MG63 (cell line): ENCODE data around the gene ENDOV. TPM values are rescaled to one million over a fixed set of nuclear protein-coding genes. Genes with fewer than 3 reads are reported as not detected.
A peak's percentile ranks its signal among the peaks of the same experiment; 100 is the strongest.
"Not testable (repeated sequence)": the region's sequence is repeated elsewhere in the genome, so short reads cannot be mapped to it uniquely, and the experiment has no call there.

Experiments
- DNase-seq: peaks from one replicate; pipeline ENCODE4 v3.0.0-alpha.2; 2020
- H3K27me3 ChIP-seq: fragments of 250-450 bp; sonication (Bioruptor Pico); 2 replicates; pipeline ENCODE4 v1.5.1; 2020; ENCODE audit warnings: mild to moderate bottlenecking, moderate library complexity
- H3K36me3 ChIP-seq: fragments of 250-450 bp; sonication (Bioruptor Pico); 2 replicates; pipeline ENCODE4 v1.5.1; 2020; ENCODE audit warnings: mild to moderate bottlenecking, moderate library complexity
- H3K4me3 ChIP-seq: fragments of 250-450 bp; sonication (Bioruptor Pico); 2 replicates; pipeline ENCODE4 v1.5.1; 2020; ENCODE audit warnings: mild to moderate bottlenecking, moderate library complexity
- H3K9me3 ChIP-seq: fragments of 250-450 bp; sonication (Bioruptor Pico); 2 replicates; pipeline ENCODE4 v1.5.1; 2020; ENCODE audit warnings: mild to moderate bottlenecking, moderate library complexity
- total RNA-seq: library from RNA; depleted of rRNA; stranded (reverse); fragments of >200 nt; shearing (Covaris generic); gene quantifications from 2 replicates; pipeline ENCODE4 v1.2.3, GENCODE V29; 2014; ENCODE audit warnings: low replicate concordance

ENDOV gene
- total RNA-seq, 1 experiment from 2014 or later: 39.7 TPM

DNA sequence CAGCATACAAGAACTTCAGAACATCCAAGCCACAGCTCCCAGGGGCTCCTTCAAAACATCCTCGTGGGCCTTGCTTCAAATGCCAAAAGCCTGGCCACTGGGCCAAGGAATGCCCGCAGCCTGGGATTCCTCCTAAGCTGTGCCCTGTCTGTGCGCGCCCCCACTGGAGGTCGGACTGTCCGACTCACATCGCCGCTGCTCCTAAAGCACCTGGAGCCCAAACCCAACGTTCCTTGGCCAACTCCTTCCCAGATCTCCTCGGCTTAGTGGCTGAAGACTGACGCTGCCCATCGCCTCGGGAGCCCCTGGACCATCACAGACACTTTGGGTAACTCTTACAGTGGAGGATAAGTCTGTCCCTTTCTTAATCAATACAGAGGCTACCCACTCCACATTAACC, 12.9 kb upstream of the ENDOV start:
- not testable (repeated sequence) for H3K27me3 ChIP-seq, H3K9me3 ChIP-seq, H3K36me3 ChIP-seq, DNase-seq, H3K4me3 ChIP-seq

GRCh38 chr17:80402959-80403358, 12.0 kb upstream of the ENDOV start:
- Histone ChIP-seq H3K27me3 (no peaks in the 10 kb centered on the region), H3K36me3 (no peaks in the 10 kb centered on the region), H3K4me3 (no peak overlapping the region), H3K9me3 (no peaks in the 10 kb centered on the region)
- DNase-seq: no peak

DNA sequence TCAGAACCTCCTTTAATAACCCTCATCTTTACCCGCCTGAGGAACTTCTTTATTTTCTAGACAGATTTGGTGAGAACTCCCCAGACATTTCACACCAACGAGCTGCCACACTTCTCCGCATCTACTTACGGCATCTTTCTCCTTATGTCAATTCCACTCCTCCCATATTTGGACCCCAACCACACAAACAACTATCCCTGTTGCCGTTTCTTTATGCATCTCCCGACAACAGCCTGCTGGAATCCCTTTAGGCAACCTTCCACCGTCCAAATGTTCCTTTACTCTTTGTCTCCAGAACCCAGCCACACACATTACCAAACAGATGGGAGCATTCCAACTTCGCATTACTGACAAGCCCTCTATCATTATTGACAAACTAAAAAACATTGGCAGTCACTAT, 8.8 kb upstream of the ENDOV start:
- Histone ChIP-seq H3K9me3 (no peaks in the 10 kb centered on the region), H3K27me3 (no peaks in the 10 kb centered on the region), H3K4me3 (no peak overlapping the region), H3K36me3 (no peaks in the 10 kb centered on the region)
- DNase-seq: no peak

DNA sequence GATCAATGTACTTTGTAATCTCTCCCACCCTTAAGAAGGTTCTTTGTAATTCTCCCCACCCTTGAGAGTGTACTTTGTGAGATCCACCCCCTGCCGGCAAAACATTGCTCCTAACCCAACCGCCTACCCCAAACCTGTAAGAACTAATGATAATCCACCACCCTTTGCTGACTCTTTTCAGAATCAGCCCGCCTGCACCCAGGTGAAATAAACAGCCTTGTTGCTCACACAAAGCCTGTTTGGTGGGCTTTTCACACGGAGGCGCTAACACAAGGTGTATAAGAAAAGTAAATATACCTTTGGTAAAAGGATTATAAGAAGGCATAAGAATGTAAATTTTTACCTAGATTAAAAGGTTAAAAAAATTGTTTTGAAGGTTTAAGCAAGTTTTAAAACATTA, 7.0 kb upstream of the ENDOV start:
- H3K27me3 ChIP-seq, H3K4me3 ChIP-seq, H3K9me3 ChIP-seq, DNase-seq, H3K36me3 ChIP-seq: not testable (repeated sequence)

DNA sequence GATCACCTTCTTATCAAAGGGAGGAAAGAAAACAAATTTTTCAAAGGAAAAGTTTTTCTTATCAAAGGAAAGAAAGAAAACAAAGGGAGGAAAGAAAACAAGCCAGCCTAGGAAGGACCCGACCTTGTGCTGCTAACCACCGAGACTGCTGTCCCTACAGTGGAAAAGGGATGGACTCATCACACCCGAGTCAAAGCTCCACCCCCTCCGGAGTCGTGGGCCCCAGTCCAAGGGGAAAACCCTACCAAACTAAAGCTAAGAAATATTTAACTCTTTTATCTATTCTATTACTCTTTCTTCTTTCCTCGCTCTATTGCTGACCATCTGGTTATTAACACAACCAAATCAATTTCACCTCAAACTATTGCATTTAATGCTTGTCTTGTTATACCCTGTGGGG, 6.1 kb upstream of the ENDOV start:
- Histone ChIP-seq H3K36me3 (no peaks in the 10 kb centered on the region), H3K4me3 (no peak overlapping the region), H3K9me3 (no peaks in the 10 kb centered on the region), H3K27me3 (no peaks in the 10 kb centered on the region; the same call in 1 of the 2 replicates)
- DNase-seq: no peak

GRCh38 chr17:80409626-80410025, 5.3 kb upstream of the ENDOV start:
- Histone ChIP-seq H3K27me3 (no peaks in the 10 kb centered on the region; the same call in 1 of the 2 replicates), H3K36me3 (no peaks in the 10 kb centered on the region), H3K9me3 (no peaks in the 10 kb centered on the region), H3K4me3 (no peak overlapping the region)
- no peak for DNase-seq

- not testable (repeated sequence) for H3K36me3 ChIP-seq
Measured at GRCh38 chr17:80410441-80411087, 4.4 kb upstream of the ENDOV start.

DNA sequence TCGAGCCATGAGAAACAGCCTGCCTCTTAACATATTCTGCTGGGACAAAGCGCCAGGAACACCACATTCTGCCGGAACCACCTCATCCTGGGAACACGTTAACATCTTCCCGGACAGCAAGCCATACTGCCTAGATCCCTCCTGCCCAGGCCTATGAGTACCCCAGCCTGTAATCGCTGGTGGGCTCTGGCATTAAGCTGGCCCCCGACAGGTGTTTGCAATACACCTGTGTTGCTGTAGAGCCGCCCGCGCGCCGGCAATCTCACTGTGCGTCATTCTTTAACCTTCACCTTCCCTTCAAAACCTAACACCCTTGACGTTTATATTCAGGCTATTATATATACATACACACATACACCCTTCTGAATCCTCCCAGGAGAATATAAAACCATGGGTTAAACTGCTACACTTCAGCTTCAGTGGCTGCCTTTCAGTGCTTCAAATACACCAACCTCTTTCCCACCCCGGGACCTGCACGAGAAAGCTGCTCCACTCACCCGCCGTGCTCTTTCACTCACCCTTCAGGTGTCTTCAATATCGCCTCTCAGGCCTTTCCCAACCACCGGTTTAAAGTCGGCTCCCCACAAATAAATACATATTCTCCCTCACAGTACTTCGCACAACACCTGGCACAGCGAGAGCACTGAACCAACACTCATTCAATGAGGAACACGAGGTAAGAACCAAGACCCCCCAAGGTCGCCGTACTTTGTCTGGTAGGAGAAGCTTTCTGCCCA, 1.0 kb upstream of the ENDOV start:
- Histone ChIP-seq H3K4me3 (peak overlapping the region; percentile 100), H3K27me3 (no peaks in the 10 kb centered on the region; the same call in 1 of the 2 replicates), H3K36me3 (peaks cover 19% of the 10 kb centered on the region), H3K9me3 (no peaks in the 10 kb centered on the region)
- DNase-seq: no peak

More at GRCh38 chr17:80410441-80411087, 4.4 kb upstream of the ENDOV start:
- not testable (repeated sequence) for H3K27me3 ChIP-seq, H3K4me3 ChIP-seq, H3K9me3 ChIP-seq, DNase-seq

DNA sequence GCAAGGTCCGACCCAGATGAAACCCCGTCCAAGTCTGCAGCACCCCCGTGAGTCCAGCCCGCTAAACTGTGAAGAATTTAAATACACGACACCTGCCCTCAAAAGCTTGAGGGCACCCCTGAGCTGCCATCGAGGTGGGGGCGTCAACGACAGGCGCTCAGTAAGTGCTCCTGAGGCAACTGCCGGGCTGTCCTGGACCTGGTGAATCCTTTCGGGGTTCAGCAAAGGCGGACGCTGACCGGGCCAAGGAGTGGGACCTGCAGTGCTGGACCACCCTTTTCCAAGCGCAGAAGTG, 512 bp upstream of the ENDOV start:
- no peak for DNase-seq
- Histone ChIP-seq H3K4me3 (peak overlapping the region; percentile 100), H3K36me3 (peaks cover 19% of the 10 kb centered on the region), H3K9me3 (no peaks in the 10 kb centered on the region), H3K27me3 (no peaks in the 10 kb centered on the region; the same call in 1 of the 2 replicates)

GRCh38 chr17:80415626-80416137, 715 bp downstream of the ENDOV start:
- Histone ChIP-seq H3K36me3 (peaks cover 19% of the 10 kb centered on the region), H3K4me3 (peak overlapping the region; percentile 100), H3K27me3 (no peaks in the 10 kb centered on the region; the same call in 1 of the 2 replicates), H3K9me3 (no peaks in the 10 kb centered on the region)
- DNase-seq: no peak

DNA sequence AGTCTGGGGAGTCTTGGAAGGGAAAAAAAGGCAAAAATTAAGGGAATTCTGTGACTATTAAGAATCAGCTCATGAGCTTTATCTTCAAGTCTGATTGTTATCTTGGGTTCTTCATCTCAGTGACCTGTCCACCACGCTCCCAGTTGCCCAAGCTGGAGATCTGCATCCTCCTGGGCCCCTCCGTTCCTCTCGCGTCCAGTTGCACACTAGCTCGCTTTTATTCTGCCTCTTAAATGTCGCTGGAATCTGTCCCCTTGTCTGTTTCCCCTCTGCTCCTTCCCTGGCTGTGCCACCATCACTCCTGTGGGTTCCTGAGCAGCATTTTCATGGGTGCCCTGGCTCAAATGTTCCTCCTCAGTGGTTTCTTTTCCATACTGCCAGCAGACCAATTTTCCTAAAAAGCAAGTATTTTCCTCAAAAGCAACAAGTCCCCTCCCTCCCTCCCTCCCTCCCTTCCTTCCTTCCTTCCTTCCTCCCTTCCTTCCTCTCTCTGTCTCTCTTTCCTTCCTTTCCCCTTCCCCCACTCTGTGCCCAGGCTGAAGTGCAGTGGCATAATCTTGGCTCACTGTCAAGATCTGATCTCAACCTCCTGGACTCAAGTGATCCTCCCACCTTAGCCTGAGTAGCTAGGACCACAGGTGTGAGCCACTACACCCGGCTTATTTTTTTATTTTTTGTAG, 1.4 kb downstream of the ENDOV start:
- H3K36me3 ChIP-seq: peaks cover 19% of the 10 kb centered on the region
- no peak for DNase-seq
- H3K27me3 ChIP-seq: no peaks in the 10 kb centered on the region; the same call in 1 of the 2 replicates
- peak overlapping the region; percentile 100 for H3K4me3 ChIP-seq
- no peaks in the 10 kb centered on the region for H3K9me3 ChIP-seq

- no peak for DNase-seq
- peaks cover 19% of the 10 kb centered on the region for H3K36me3 ChIP-seq
- no peaks in the 10 kb centered on the region for H3K9me3 ChIP-seq
- H3K27me3 ChIP-seq: no peaks in the 10 kb centered on the region; the same call in 1 of the 2 replicates
- no peak overlapping the region for H3K4me3 ChIP-seq
Measured at GRCh38 chr17:80416940-80417293, 1.9 kb downstream of the ENDOV start.

GRCh38 chr17:80418589-80418988, 3.6 kb downstream of the ENDOV start:
- Histone ChIP-seq H3K36me3 (peaks cover 19% of the 10 kb centered on the region), H3K9me3 (no peaks in the 10 kb centered on the region), H3K27me3 (no peaks in the 10 kb centered on the region; the same call in 1 of the 2 replicates), H3K4me3 (no peak overlapping the region)
- no peak for DNase-seq

GRCh38 chr17:80419255-80419654, 4.3 kb downstream of the ENDOV start:
- H3K36me3 ChIP-seq: peaks cover 19% of the 10 kb centered on the region
- no peak overlapping the region for H3K4me3 ChIP-seq
- no peak for DNase-seq
- no peaks in the 10 kb centered on the region for H3K27me3 ChIP-seq
- no peaks in the 10 kb centered on the region for H3K9me3 ChIP-seq

DNA sequence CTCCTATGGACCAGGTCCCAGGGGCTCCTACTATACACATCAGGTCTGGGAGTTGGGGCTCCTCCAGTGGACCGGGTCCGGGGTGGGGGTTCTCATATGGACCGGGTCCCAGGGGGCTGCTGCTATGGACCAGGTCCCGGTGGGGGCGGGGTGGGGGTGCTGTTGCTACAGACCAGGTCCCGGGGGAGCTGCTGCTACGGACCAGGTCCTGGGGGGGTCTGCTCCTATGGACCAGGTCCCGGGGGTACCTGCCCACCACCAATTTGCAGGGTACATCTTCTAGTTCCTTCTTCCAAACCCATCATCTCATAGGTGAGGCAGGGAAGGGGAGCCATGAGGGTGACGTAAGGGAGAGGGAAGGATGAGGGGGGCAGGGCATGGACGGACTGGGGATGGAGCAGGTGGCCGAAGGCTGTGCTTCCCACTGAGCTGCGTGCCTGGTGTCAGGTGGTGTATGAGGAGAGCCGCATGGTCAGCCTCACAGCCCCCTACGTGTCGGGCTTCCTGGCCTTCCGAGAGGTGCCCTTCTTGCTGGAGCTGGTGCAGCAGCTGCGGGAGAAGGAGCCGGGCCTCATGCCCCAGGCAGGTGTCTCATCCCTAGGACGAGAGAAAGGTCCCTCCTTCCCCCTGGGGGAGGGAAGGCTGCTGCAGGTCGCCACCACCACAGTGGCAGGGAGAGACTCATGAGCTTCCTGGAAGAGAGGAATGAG, 6.6 kb downstream of the ENDOV start:
- peaks cover 17% of the 10 kb centered on the region for H3K36me3 ChIP-seq
- H3K9me3 ChIP-seq: no peaks in the 10 kb centered on the region
- no peak overlapping the region for H3K4me3 ChIP-seq
- no peak for DNase-seq
- no peaks in the 10 kb centered on the region for H3K27me3 ChIP-seq

DNA sequence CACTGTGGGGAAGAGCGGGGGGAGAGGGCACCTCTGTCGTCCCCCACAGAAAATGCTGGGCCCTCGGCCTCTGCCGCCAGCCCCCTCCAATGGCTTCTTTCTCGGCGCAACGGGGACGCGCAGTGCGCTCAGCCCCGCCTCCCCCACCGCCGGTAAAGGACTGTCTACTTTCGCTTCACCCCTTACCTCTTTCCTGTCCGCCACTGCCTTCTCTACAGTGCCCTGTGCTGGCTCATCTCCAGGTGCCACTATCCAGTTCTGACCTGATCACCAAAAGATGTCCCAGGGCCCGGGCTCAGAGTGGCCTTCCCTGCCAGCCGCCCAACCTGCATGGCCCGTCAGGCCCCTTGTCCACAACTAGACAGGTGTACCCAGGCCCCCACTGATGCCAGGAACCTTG, 7.3 kb downstream of the ENDOV start:
- Histone ChIP-seq H3K36me3 (peaks cover 13% of the 10 kb centered on the region), H3K4me3 (no peak overlapping the region), H3K27me3 (no peaks in the 10 kb centered on the region), H3K9me3 (no peaks in the 10 kb centered on the region)
- no peak for DNase-seq

- Histone ChIP-seq H3K36me3 (peaks cover 9% of the 10 kb centered on the region), H3K9me3 (no peaks in the 10 kb centered on the region), H3K27me3 (no peaks in the 10 kb centered on the region), H3K4me3 (no peak overlapping the region)
- DNase-seq: peak; percentile 49
Measured at GRCh38 chr17:80422981-80423380, 8.0 kb downstream of the ENDOV start.
